ENCODE results near the gene SIGLEC7.

GRCh38 chr19:51161266-51161665 is 19.2 kb downstream of the SIGLEC7 start:
- TF ChIP-seq CTCF (IDR thresholded peaks at IDR 0.05) (no peak), POLR2A (IDR thresholded peaks at IDR 0.05) (no peak)
